Trophoblast cell (in vitro differentiated cells and primary cell): ENCODE data around the gene AXIN1.

Experiments
- DNase-seq, 2 donors: peaks; one replicate each; pipeline ENCODE4 v3.0.0-alpha.2; 2016
- H2AFZ ChIP-seq: 2 replicates; pipeline ENCODE4 v1.6.1; 2013; ENCODE audit warnings: low read length, moderate library complexity, mild to moderate bottlenecking; ENCODE audit not compliant: insufficient read depth, poor library complexity
- H2AK5ac ChIP-seq: 2 replicates; pipeline ENCODE4 v1.6.1; 2013; ENCODE audit warnings: mild to moderate bottlenecking, low read length
- H2BK120ac ChIP-seq: 2 replicates; pipeline ENCODE4 v1.6.1; 2013; ENCODE audit warnings: low read length, mild to moderate bottlenecking, moderate library complexity; ENCODE audit not compliant: insufficient read depth, poor library complexity
- H2BK12ac ChIP-seq: 2 replicates; pipeline ENCODE4 v1.6.1; 2013; ENCODE audit warnings: mild to moderate bottlenecking, low read length, moderate library complexity
- H2BK5ac ChIP-seq: 2 replicates; pipeline ENCODE4 v1.6.1; 2013; ENCODE audit warnings: low read length, low read depth, moderate library complexity, mild to moderate bottlenecking; ENCODE audit not compliant: poor library complexity
- H3K14ac ChIP-seq: 2 replicates; pipeline ENCODE4 v1.6.1; 2013; ENCODE audit warnings: mild to moderate bottlenecking, low read length
- H3K18ac ChIP-seq: 2 replicates; pipeline ENCODE4 v1.6.1; 2013; ENCODE audit warnings: mild to moderate bottlenecking, low read length
- H3K23ac ChIP-seq: 2 replicates; pipeline ENCODE4 v1.6.1; 2013; ENCODE audit warnings: low read length
- H3K27ac ChIP-seq: 2 replicates; pipeline ENCODE4 v1.5.1; 2013; ENCODE audit warnings: low read depth, mild to moderate bottlenecking, inconsistent platforms, low read length, moderate library complexity
- H3K27me3 ChIP-seq: 2 replicates; pipeline ENCODE4 v1.6.1; 2013; ENCODE audit warnings: inconsistent platforms, mild to moderate bottlenecking, low read length, moderate library complexity; ENCODE audit not compliant: insufficient read depth
- H3K36me3 ChIP-seq, 2 experiments: 1 replicate in 1 of 2; 2 replicates in 1 of 2; pipeline ENCODE4 v1.6.1; 2013; ENCODE audit warnings: low read length in 2 of 2, mild to moderate bottlenecking in 2 of 2, moderate library complexity in 1 of 2; ENCODE audit not compliant: insufficient read depth in 2 of 2, control insufficient read depth in 1 of 2
- H3K4ac ChIP-seq: 2 replicates; pipeline ENCODE4 v1.6.1; 2013; ENCODE audit warnings: low read depth, mild to moderate bottlenecking, low read length, moderate library complexity
- H3K4me1 ChIP-seq, 2 experiments: 1 replicate in 1 of 2; 2 replicates in 1 of 2; pipeline ENCODE4 v1.6.1; 2013; ENCODE audit warnings: low read length in 2 of 2, mild to moderate bottlenecking in 2 of 2, moderate library complexity in 1 of 2; ENCODE audit not compliant: insufficient read depth in 2 of 2, control insufficient read depth in 1 of 2
- H3K4me2 ChIP-seq: 2 replicates; pipeline ENCODE4 v1.6.1; 2013; ENCODE audit warnings: inconsistent platforms, mild to moderate bottlenecking, low read length, moderate library complexity
- H3K4me3 ChIP-seq: 2 replicates; pipeline ENCODE4 v1.5.1; 2013; ENCODE audit warnings: mild to moderate bottlenecking, low read depth, low read length, inconsistent platforms
- H3K79me1 ChIP-seq: one replicate; pipeline ENCODE4 v1.6.1; 2013; ENCODE audit warnings: low read length
- H3K79me2 ChIP-seq: 2 replicates; pipeline ENCODE4 v1.6.1; 2013; ENCODE audit warnings: low read length, mild to moderate bottlenecking; ENCODE audit not compliant: control insufficient read depth, insufficient read depth, poor library complexity
- H3K9ac ChIP-seq: 2 replicates; pipeline ENCODE4 v1.6.1; 2013; ENCODE audit warnings: mild to moderate bottlenecking, low read length
- H3K9me3 ChIP-seq: 2 replicates; pipeline ENCODE4 v1.6.1; 2013; ENCODE audit warnings: low read depth, mild to moderate bottlenecking, control low read depth, inconsistent platforms, low read length; ENCODE audit not compliant: insufficient read depth
- H4K12ac ChIP-seq: 2 replicates; pipeline ENCODE4 v1.6.1; 2013; ENCODE audit warnings: low read depth, mild to moderate bottlenecking, low read length, moderate library complexity
- H4K8ac ChIP-seq: 2 replicates; pipeline ENCODE4 v1.6.1; 2013; ENCODE audit warnings: low read depth, mild to moderate bottlenecking, low read length, moderate library complexity
- H4K91ac ChIP-seq: one replicate; pipeline ENCODE4 v1.6.1; 2013; ENCODE audit warnings: low read depth, mild to moderate bottlenecking, low read length, moderate library complexity
- WGBS: extraction: QIAGEN DNeasy Blood & Tissue Kit; methylation state at CpG from one replicate; pipeline ENCODE4 v1.1.7; 2013; ENCODE audit warnings: missing lambda C conversion rate; ENCODE audit not compliant: insufficient read length, insufficient coverage; ENCODE audit errors: extremely low coverage; 5-methylcytosine and 5-hydroxymethylcytosine counted together

AXIN1 gene

GRCh38 chr16:361872-362701 is 9.6 kb upstream of the AXIN1 start:
- Histone ChIP-seq H4K91ac (no peak overlapping the region), H4K8ac (no peak overlapping the region), H3K9me3 (no peaks in the 10 kb centered on the region)

DNA sequence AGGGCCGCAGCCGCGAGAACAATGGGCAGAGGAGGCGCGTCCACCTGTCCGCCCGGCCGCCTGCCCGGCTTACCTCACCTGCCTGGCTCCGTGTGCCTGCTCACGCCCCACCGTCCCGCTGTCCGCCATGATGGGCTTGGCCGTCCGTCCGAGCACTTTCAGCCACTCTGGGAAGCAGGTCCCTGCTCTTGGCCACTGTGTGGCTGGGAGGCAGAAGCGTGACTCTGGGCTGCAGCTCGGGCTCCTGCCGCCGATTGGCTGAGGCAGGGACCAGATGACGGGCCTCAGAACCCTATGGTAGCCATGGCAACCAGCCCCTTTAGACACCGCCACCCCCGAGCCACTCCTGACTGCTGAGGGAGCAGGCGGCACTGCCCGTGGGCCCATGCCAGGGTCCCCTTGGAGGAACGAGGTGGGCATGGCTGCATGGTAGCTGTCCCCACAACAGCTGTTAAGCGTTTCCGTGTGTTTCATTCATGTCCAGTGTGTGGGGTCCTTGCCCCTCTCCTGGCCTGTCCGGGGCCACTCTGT is 8.9 kb upstream of the AXIN1 start:
- H2BK120ac ChIP-seq = no peak overlapping the region
- H3K4me2 ChIP-seq = no peak overlapping the region
- no peak overlapping the region for H4K91ac ChIP-seq
- no CpG with 5 or more reads among the region's 30 CpGs for WGBS
- H2AK5ac ChIP-seq = no peak overlapping the region
- no peak overlapping the region for H4K12ac ChIP-seq
- DNase-seq = no peak
- H3K79me2 ChIP-seq = no peaks in the 10 kb centered on the region
- no peak overlapping the region for H3K4ac ChIP-seq
- no peak overlapping the region for H3K23ac ChIP-seq
- H2AFZ ChIP-seq = no peak overlapping the region
- H3K9me3 ChIP-seq = no peaks in the 10 kb centered on the region
- H2BK12ac ChIP-seq = no peak overlapping the region
- H3K14ac ChIP-seq = no peak overlapping the region
- peaks cover 3 to 4% of the 10 kb centered on the region in 2 experiments for H3K36me3 ChIP-seq
- no peak overlapping the region for H4K8ac ChIP-seq
- H3K4me3 ChIP-seq = no peak overlapping the region
- H3K18ac ChIP-seq = no peak overlapping the region
- H3K27me3 ChIP-seq = no peaks in the 10 kb centered on the region
- no peak overlapping the region for H2BK5ac ChIP-seq
- no peaks in the 10 kb centered on the region for H3K79me1 ChIP-seq
- no peak overlapping the region for H3K27ac ChIP-seq
- H3K4me1 ChIP-seq = peaks cover 0 to 4% of the 10 kb centered on the region in 2 experiments
- H3K9ac ChIP-seq = no peak overlapping the region

More at GRCh38 chr16:361872-362701, 9.6 kb upstream of the AXIN1 start:
- Histone ChIP-seq H2AFZ (no peak overlapping the region), H3K14ac (no peak overlapping the region), H3K4me3 (no peak overlapping the region), H3K23ac (no peak overlapping the region), H3K36me3 (peaks cover 10% of the 10 kb centered on the region in 2 experiments), H3K4me2 (no peak overlapping the region), H3K4me1 (peaks cover 0 to 4% of the 10 kb centered on the region in 2 experiments), H3K27ac (no peak overlapping the region), H2BK12ac (no peak overlapping the region), H3K79me1 (no peaks in the 10 kb centered on the region), H3K18ac (no peak overlapping the region), H3K79me2 (no peaks in the 10 kb centered on the region), H3K9ac (no peak overlapping the region), H2AK5ac (no peak overlapping the region), H3K4ac (no peak overlapping the region), H3K27me3 (no peaks in the 10 kb centered on the region), H2BK5ac (no peak overlapping the region), H4K12ac (no peak overlapping the region), H2BK120ac (no peak overlapping the region)
- peak; percentile 85 to 94 for DNase-seq
- WGBS = no CpG with 5 or more reads among the region's 30 CpGs

GRCh38 chr16:360698-361336 is 8.3 kb upstream of the AXIN1 start:
- H2BK12ac ChIP-seq = no peak overlapping the region
- no peak overlapping the region for H3K4me3 ChIP-seq
- H3K23ac ChIP-seq = no peak overlapping the region
- H3K9ac ChIP-seq = no peak overlapping the region
- H4K91ac ChIP-seq = no peak overlapping the region
- H3K4me2 ChIP-seq = no peak overlapping the region
- WGBS = no CpG with 5 or more reads among the region's 47 CpGs
- no peaks in the 10 kb centered on the region for H3K79me2 ChIP-seq
- no peak overlapping the region for H2BK120ac ChIP-seq
- H3K36me3 ChIP-seq = no peaks in the 10 kb centered on the region
- no peak overlapping the region for H4K12ac ChIP-seq
- H3K27me3 ChIP-seq = no peaks in the 10 kb centered on the region
- DNase-seq = no peak
- H3K79me1 ChIP-seq = no peaks in the 10 kb centered on the region
- H2AK5ac ChIP-seq = no peak overlapping the region
- H2BK5ac ChIP-seq = no peak overlapping the region
- peaks cover 0 to 4% of the 10 kb centered on the region in 2 experiments for H3K4me1 ChIP-seq
- no peak overlapping the region for H4K8ac ChIP-seq
- H2AFZ ChIP-seq = no peak overlapping the region
- no peaks in the 10 kb centered on the region for H3K9me3 ChIP-seq
- H3K27ac ChIP-seq = no peak overlapping the region
- H3K4ac ChIP-seq = no peak overlapping the region
- no peak overlapping the region for H3K14ac ChIP-seq
- H3K18ac ChIP-seq = no peak overlapping the region

GRCh38 chr16:359871-360697 is 7.6 kb upstream of the AXIN1 start:
- Histone ChIP-seq H3K4me3 (no peak overlapping the region), H3K23ac (no peak overlapping the region), H3K18ac (no peak overlapping the region), H3K79me1 (no peaks in the 10 kb centered on the region), H4K91ac (no peak overlapping the region), H2AFZ (no peak overlapping the region), H2AK5ac (no peak overlapping the region), H2BK12ac (no peak overlapping the region), H3K36me3 (no peaks in the 10 kb centered on the region), H3K79me2 (no peaks in the 10 kb centered on the region), H4K8ac (no peak overlapping the region), H3K27me3 (no peaks in the 10 kb centered on the region), H3K9ac (no peak overlapping the region), H2BK120ac (no peak overlapping the region), H2BK5ac (no peak overlapping the region), H3K4me2 (no peak overlapping the region), H3K9me3 (peaks cover 1% of the 10 kb centered on the region), H3K4me1 (peaks cover 0 to 4% of the 10 kb centered on the region in 2 experiments), H3K27ac (no peak overlapping the region), H3K14ac (no peak overlapping the region), H4K12ac (no peak overlapping the region), H3K4ac (no peak overlapping the region)
- no CpG with 5 or more reads among the region's 47 CpGs for WGBS
- DNase-seq = no peak
